HCT116 (cell line): ENCODE measurements around the gene SLC8A1. TPM values are rescaled to one million over a fixed set of nuclear protein-coding genes. Genes with fewer than 3 reads are reported as not detected.

Experiments
- ATAC-seq: fragments of 200-7000 bp; cut with Tn5 transposase; 2 replicates; pipeline ENCODE4 v1.9.1; 2020; ENCODE audit warnings: mild to moderate bottlenecking, moderate library complexity
- BruUV-seq: library from RNA; stranded (reverse); fragments of 400-500 nt; replicated peaks from 2 replicates; lab custom pipeline; 2021; lab: Mats Ljungman, UMichigan
- CTCF ChIA-PET: fragments of 300-600 bp; sonication (Branson Sonifier 250); formaldehyde crosslinking; loops from one replicate; lab custom pipeline; 2021; ENCODE audit warnings: antibody characterized with exemption; lab: Charles Lee
- POLR2A ChIA-PET: fragments of 300-600, 350-600 bp; sonication (Branson Sonifier 250); formaldehyde crosslinking; loops from one replicate; lab custom pipeline; 2021; ENCODE audit warnings: antibody characterized with exemption; lab: Charles Lee
- RAD21 ChIA-PET, 2 experiments: fragments of 300-600 bp; sonication (Branson Sonifier 250); formaldehyde crosslinking; loops; one replicate each; lab custom pipeline; 2023; ENCODE audit warnings: low total read pairs in 2 of 2; ENCODE audit not compliant: uncharacterized antibody in 2 of 2, unreplicated experiment in 2 of 2, low non-redundant PET in 1 of 2; lab: Charles Lee
- DNase-seq: peaks from one replicate; pipeline ENCODE4 v3.0.0-alpha.2; 2010; ENCODE audit warnings: low read depth, low spot score
- H2AFZ ChIP-seq: fragments of 200-600 bp; shearing (Covaris generic), sonication (generic); 2 replicates; pipeline ENCODE4 v1.6.1; 2017; ENCODE audit warnings: low read depth, mixed run types, mixed read lengths, antibody characterized with exemption, low read length; ENCODE audit not compliant: poor library complexity, severe bottlenecking
- H3K27ac ChIP-seq: 2 replicates; pipeline ENCODE4 v1.5.1; 2012; ENCODE audit warnings: low read depth, low read length
- H3K27me3 ChIP-seq: fragments of 200-600 bp; sonication (generic); 2 replicates; pipeline ENCODE4 v1.6.1; 2016; ENCODE audit warnings: mixed run types, low read length, mixed read lengths; ENCODE audit not compliant: insufficient read depth
- H3K36me3 ChIP-seq, 2 experiments: fragments of 200-500 bp in 1 of 2; fragments of 200-600 bp in 1 of 2; sonication (Bioruptor generic) in 1 of 2; sonication (generic) in 1 of 2; 2 replicates each; pipeline versions ENCODE4 v1.5.1 to v1.6.1; 2014 to 2016; ENCODE audit warnings: low read length in 2 of 2, inconsistent platforms in 1 of 2, mixed read lengths in 1 of 2, mixed run types in 1 of 2; ENCODE audit not compliant: insufficient read depth in 2 of 2, control insufficient read depth in 1 of 2
- H3K4me1 ChIP-seq, 2 experiments: fragments of 200-600 bp in 1 of 2; sonication (generic) in 1 of 2; 2 replicates each; pipeline versions ENCODE4 v1.5.1 to v1.6.1; 2012 to 2017; ENCODE audit warnings: low read length in 2 of 2, inconsistent platforms in 1 of 2, mild to moderate bottlenecking in 1 of 2, mixed read lengths in 1 of 2, mixed run types in 1 of 2, moderate library complexity in 1 of 2; ENCODE audit not compliant: insufficient read depth in 2 of 2, control insufficient read depth in 1 of 2
- H3K4me2 ChIP-seq: fragments of 200-600 bp; sonication (generic); 2 replicates; pipeline ENCODE4 v1.6.1; 2017; ENCODE audit warnings: mixed run types, low read length, mixed read lengths
- H3K4me3 ChIP-seq, 2 experiments: fragments of 200-600 bp in 1 of 2; sonication (generic) in 1 of 2; replicated peaks in 1 of 2; 2 replicates each; pipeline ENCODE4 v1.5.1; 2011 to 2016; ENCODE audit warnings: low read length in 2 of 2, control low read depth in 1 of 2, low read depth in 1 of 2, mild to moderate bottlenecking in 1 of 2, mixed read lengths in 1 of 2, mixed run types in 1 of 2
- H3K79me2 ChIP-seq: fragments of 200-600 bp; sonication (generic); 2 replicates; pipeline ENCODE4 v1.6.1; 2017; ENCODE audit warnings: mild to moderate bottlenecking, mixed run types, low read length, moderate library complexity, mixed read lengths; ENCODE audit not compliant: insufficient read depth
- H3K9ac ChIP-seq: fragments of 200-600 bp; sonication (generic); 2 replicates; pipeline ENCODE4 v1.6.1; 2016; ENCODE audit warnings: low read length, mixed read lengths
- H3K9me2 ChIP-seq: fragments of 200-600 bp; sonication (generic), shearing (Covaris generic); 2 replicates; pipeline ENCODE4 v1.6.1; 2017; ENCODE audit warnings: mixed run types, mild to moderate bottlenecking, moderate library complexity; ENCODE audit not compliant: insufficient read depth
- H3K9me3 ChIP-seq, 2 experiments: fragments of 200-500 bp in 1 of 2; fragments of 200-600 bp in 1 of 2; sonication (Bioruptor generic) in 1 of 2; sonication (generic) in 1 of 2; 2 replicates each; pipeline ENCODE4 v1.6.1; 2014 to 2017; ENCODE audit warnings: low read length in 2 of 2, mixed read lengths in 2 of 2, inconsistent platforms in 1 of 2, low read depth in 1 of 2, mild to moderate bottlenecking in 1 of 2, mixed run types in 1 of 2, moderate library complexity in 1 of 2; ENCODE audit not compliant: control insufficient read depth in 1 of 2, insufficient read depth in 1 of 2
- H4K20me1 ChIP-seq: fragments of 200-600 bp; sonication (generic), shearing (Covaris generic); 2 replicates; pipeline ENCODE4 v1.6.1; 2017; ENCODE audit warnings: mixed run types, mild to moderate bottlenecking, moderate library complexity; ENCODE audit not compliant: insufficient read depth
- CEBPB ChIP-seq: IDR thresholded peaks from 2 replicates; pipeline ENCODE4 v1.6.1; 2012; ENCODE audit warnings: low read depth
- EGR1 ChIP-seq: IDR thresholded peaks from 2 replicates; pipeline ENCODE4 v1.6.1; 2012; ENCODE audit warnings: low read depth
- EZH2 ChIP-seq: fragments of 200-600 bp; sonication (generic); IDR thresholded peaks from 2 replicates; pipeline ENCODE4 v1.6.1; 2017; ENCODE audit warnings: antibody characterized with exemption, mixed run types
- EZH2phosphoT487 ChIP-seq: fragments of 200-600 bp; IDR thresholded peaks from 2 replicates; pipeline ENCODE4 v1.6.1; 2018; ENCODE audit warnings: antibody characterized with exemption, borderline replicate concordance
- FOSL1 ChIP-seq: IDR thresholded peaks from 2 replicates; pipeline ENCODE4 v1.6.1; 2012; ENCODE audit warnings: low read depth
- POLR2A ChIP-seq: IDR thresholded peaks from 2 replicates; pipeline ENCODE4 v1.7.0; 2011; ENCODE audit warnings: borderline replicate concordance; ENCODE audit not compliant: insufficient read depth, insufficient read length; ENCODE audit errors: extremely low read depth
- SIN3A ChIP-seq: IDR thresholded peaks from 2 replicates; pipeline ENCODE4 v1.6.1; 2012; ENCODE audit warnings: low read depth
- SP1 ChIP-seq: IDR thresholded peaks from 2 replicates; pipeline ENCODE4 v1.6.1; 2012; ENCODE audit warnings: low read depth
- SRF ChIP-seq: IDR thresholded peaks from 2 replicates; pipeline ENCODE4 v1.6.1; 2012; ENCODE audit warnings: low read depth
- ZFX ChIP-seq: fragments of 450-650 bp; IDR thresholded peaks from 2 replicates; pipeline ENCODE4 v1.6.1; 2017
- ZNF274 ChIP-seq: fragments of 200-500 bp; sonication (Bioruptor generic); IDR thresholded peaks from 2 replicates; pipeline ENCODE4 v1.6.1; 2014; ENCODE audit warnings: mild to moderate bottlenecking, low read depth, low read length, inconsistent platforms
- intact Hi-C: fragments of 100-400 bp; cut with micrococcal nuclease; formaldehyde crosslinking; loops from 2 replicates; pipeline ENCODE4 v1.10.0; 2022
- total RNA-seq: library from RNA; stranded (reverse); gene quantifications from one replicate; pipeline ENCODE4 v1.2.1, GENCODE V29; 2021; ENCODE audit not compliant: unreplicated experiment
- TF ChIP-seq, protein P1 (sequence below): IDR thresholded peaks from 2 replicates; pipeline ENCODE4 v1.6.1; 2012
- TF ChIP-seq, protein P2 (sequence below): IDR thresholded peaks from 2 replicates; pipeline ENCODE4 v1.6.1; 2012
- TF ChIP-seq, protein P3 (sequence below): IDR thresholded peaks from 2 replicates; pipeline ENCODE4 v1.6.1; 2011; ENCODE audit warnings: mild to moderate bottlenecking, low read length, moderate library complexity; ENCODE audit not compliant: insufficient replicate concordance; ENCODE audit errors: extremely low read depth

Gene SLC8A1
- total RNA-seq, 1 experiment from 2014 or later: 0.07 TPM

DNA sequence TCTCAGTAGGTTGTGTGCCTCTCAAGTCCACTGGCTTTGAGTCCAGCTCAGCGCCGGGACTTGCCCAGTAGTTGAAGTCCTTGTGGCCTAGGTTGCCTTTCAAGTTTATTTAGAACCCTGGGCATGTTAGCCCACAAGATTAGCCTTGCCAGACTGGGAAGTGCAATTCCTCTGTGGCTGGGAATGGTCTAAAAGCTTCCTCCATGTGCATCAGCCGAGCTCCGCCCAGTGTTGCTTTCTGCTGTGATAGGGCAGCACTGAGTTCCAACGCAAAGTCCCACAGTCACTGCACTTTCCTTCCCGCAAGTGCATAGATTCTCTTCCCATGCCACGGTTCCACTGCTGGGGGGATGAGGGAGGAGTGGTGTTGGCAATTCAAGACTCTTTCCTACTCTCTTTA, 364.0 kb downstream of the SLC8A1 start:
- no peaks in the 10 kb centered on the region for H3K79me2 ChIP-seq
- CTCF ChIA-PET: no interaction called here

More for the DNA sequence above, 364.0 kb downstream of the SLC8A1 start:
- ChIA-PET RAD21 (no interaction called here), POLR2A (no interaction called here)
- Histone ChIP-seq H3K9ac (no peak overlapping the region), H2AFZ (no peak overlapping the region), H3K36me3 (no peaks in the 10 kb centered on the region), H3K4me2 (no peak overlapping the region), H3K9me3 (no peaks in the 10 kb centered on the region), H3K9me2 (no peaks in the 10 kb centered on the region), H4K20me1 (no peaks in the 10 kb centered on the region), H3K27me3 (0 out of 2 replicates have a peak, but pooled peaks cover 4% of the 10 kb centered on the region), H3K27ac (no peak overlapping the region), H3K4me3 (no peak overlapping the region), H3K4me1 (no peaks in the 10 kb centered on the region)
- TF ChIP-seq, protein P1, sequence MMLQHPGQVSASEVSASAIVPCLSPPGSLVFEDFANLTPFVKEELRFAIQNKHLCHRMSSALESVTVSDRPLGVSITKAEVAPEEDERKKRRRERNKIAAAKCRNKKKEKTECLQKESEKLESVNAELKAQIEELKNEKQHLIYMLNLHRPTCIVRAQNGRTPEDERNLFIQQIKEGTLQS: no peak
- TF ChIP-seq, protein P2, sequence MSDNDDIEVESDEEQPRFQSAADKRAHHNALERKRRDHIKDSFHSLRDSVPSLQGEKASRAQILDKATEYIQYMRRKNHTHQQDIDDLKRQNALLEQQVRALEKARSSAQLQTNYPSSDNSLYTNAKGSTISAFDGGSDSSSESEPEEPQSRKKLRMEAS: no peak
- no peak for TF ChIP-seq EGR1
- TF ChIP-seq EZH2phosphoT487: no peak
- TF ChIP-seq, protein P3, sequence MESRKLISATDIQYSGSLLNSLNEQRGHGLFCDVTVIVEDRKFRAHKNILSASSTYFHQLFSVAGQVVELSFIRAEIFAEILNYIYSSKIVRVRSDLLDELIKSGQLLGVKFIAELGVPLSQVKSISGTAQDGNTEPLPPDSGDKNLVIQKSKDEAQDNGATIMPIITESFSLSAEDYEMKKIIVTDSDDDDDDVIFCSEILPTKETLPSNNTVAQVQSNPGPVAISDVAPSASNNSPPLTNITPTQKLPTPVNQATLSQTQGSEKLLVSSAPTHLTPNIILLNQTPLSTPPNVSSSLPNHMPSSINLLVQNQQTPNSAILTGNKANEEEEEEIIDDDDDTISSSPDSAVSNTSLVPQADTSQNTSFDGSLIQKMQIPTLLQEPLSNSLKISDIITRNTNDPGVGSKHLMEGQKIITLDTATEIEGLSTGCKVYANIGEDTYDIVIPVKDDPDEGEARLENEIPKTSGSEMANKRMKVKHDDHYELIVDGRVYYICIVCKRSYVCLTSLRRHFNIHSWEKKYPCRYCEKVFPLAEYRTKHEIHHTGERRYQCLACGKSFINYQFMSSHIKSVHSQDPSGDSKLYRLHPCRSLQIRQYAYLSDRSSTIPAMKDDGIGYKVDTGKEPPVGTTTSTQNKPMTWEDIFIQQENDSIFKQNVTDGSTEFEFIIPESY: no peak
- TF ChIP-seq EZH2: no peak
- TF ChIP-seq ZFX: no peak
- no peak for TF ChIP-seq POLR2A
- TF ChIP-seq CEBPB: no peak
- TF ChIP-seq SP1: no peak
- no peak for TF ChIP-seq SIN3A
- no peak for TF ChIP-seq FOSL1
- TF ChIP-seq SRF: no peak
- TF ChIP-seq ZNF274: no peak
- no peak for DNase-seq
- ATAC-seq: no peak
- intact Hi-C loops: no loop called here
- BruUV-seq: no TSS peak
